Activated T-cell treated with anti-CD3 and anti-CD28 coated beads for 1 hour (primary cell): ENCODE measurements around the gene RPL7A.
"Not testable (repeated sequence)": the region's sequence is repeated elsewhere in the genome, so short reads cannot be mapped to it uniquely, and the experiment has no call there.

Experiments used
- DNase-seq: peaks from one replicate; pipeline ENCODE4 v3.0.0-alpha.2; 2020; ENCODE audit warnings: low read depth

RPL7A gene

GRCh38 chr9:133327834-133328484 is 20.1 kb upstream of the RPL7A start:
- no peak for DNase-seq

GRCh38 chr9:133329306-133330156 is 18.5 kb upstream of the RPL7A start:
- DNase-seq: not testable (repeated sequence)

- DNase-seq: no peak
Observed at GRCh38 chr9:133331221-133331620, 16.8 kb upstream of the RPL7A start.

DNA sequence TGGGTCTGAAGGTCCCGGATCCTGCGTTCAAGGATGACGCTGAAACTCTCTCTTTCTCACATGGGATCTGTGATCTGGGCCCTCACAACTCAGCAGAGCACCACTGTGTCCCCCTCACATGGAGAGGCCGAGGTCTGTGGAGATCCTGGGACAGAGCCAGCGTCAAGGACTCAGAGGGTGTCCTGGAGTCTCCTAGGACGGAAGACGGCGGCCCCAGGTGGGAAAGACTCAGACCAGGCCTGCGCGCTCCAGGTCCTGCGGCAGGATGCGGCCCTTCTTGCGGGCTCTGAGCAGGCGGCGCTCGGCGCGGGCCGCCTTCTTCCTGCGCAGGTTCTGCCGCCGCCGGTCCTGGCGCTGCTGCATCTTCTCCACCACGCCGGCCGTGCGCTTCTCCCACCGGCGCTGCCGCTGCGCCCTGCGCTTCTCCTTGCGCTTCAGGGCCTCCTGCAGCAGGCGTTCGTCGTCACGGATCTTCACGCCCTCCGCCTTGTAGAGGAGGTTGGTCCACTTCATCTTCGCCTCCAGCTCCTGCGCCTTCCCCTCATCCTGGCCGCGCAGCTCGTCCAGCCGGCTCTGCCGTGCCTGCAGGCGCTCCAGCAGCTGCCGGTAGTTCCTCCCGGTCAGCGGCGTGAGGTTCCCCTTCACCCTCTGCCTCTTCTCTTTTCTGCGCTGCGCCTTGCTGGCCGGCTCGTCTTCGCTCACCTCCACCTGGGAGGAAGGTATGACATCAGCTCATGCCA is 16.2 kb upstream of the RPL7A start:
- DNase-seq: no peak

DNA sequence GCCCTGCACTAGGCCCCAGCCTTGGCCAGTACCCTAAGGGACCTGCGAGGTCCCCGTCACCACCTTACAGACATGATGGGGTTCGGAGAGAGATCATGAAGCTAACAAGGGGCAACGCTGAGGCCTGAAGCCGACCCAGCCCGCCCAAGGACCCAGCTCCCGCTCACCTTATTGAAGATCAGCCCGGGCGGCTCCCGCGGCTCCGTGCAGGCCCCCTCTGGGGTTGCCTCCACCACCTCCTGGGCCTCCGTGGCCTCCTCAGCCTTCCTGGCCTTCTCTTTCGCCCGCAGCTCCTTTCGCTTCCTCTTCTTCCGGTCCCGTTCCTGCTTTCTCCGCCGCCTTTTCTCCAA is 15.7 kb upstream of the RPL7A start:
- DNase-seq: no peak

GRCh38 chr9:133333011-133333410 is 15.0 kb upstream of the RPL7A start:
- no peak for DNase-seq

DNA sequence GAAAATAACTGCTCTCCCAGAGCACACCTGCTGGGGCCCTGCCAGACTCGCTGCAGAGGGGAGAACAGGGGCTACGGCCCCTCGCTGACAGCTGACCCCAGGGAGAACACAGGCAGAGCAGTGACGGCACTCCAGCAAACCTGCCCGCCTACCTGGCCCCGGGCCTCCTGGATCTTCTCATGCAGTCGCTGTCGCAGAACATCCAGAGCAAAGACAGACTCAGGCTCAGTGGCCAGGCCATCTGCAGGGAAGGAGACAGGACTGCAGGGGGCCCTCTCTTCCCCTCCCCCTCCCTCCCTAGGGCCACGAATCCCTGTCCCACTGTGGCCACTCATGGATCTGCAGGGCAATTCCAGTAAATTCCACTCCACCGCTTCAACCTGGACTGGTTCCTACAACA is 14.5 kb upstream of the RPL7A start:
- no peak for DNase-seq

DNA sequence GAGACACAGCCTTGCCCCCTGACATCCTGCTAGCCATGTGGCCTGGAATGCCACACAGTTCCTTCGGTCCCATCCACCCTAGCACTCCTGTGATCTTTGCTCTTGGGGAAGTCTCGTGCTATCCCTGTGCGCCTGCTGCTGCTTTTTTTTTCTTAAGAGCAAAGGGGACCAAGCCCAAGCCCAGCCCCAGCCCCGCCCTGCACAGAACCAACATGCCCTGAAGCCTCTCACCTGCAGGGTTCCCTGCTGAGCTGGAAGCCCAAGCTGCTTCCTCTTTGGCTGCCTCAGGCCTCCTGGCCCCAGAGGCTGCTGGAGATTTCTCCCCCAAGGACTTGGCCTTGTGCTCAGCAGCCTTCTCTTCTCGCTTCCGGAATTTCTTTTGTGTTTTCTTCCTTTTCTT is 13.9 kb upstream of the RPL7A start:
- no peak for DNase-seq

GRCh38 chr9:133334888-133335287 is 13.1 kb upstream of the RPL7A start:
- not testable (repeated sequence) for DNase-seq

DNA sequence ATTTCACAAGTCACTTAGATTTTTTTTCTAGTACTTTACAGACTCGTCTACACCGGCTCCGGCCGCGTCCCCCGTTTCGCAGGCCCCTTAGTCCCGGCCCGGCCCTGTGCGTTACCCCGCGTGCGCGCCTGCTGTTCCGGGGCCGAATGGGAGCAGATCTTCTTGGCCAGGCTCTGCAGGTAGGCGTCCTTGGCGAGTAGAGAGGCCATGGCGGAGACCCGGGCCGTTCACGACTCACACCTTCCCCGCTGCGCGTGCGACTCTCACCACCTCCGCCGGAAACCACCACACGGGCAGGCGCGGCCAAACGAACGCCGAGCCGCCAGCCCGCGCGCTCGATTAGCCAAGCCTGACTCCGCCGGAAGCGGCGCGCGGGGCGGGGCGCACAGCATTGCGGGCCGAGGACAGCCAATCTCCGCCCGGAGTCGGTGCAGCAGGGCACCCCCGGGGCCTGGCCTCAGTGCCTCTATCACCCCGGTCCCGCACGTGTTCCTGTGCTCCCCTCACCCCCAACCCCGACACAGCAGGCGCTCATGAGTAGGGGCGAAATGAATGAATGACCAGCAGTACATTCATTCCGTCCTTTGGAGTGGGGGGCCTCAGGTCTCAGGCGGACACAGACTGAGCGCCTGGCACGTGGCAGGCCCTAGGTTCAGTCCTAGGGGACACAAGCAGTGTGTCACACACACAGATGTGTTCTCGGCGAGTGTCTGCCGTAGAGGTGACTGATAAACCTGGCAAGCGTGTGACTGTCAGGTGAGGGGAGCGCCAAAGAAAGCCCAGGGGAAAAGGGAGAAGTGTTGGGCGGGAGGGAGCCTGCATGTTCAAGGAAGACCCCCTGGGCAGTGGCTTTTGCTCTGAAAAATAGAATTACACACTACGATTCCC is 11.8 kb upstream of the RPL7A start, which contains the start of gene SURF6:
TSS of gene SURF6 (minus strand) at position 265 of the 888 bp plus-strand sequence. CDS start at position 209, 56 bp downstream.
- peak; percentile 93 for DNase-seq

DNA sequence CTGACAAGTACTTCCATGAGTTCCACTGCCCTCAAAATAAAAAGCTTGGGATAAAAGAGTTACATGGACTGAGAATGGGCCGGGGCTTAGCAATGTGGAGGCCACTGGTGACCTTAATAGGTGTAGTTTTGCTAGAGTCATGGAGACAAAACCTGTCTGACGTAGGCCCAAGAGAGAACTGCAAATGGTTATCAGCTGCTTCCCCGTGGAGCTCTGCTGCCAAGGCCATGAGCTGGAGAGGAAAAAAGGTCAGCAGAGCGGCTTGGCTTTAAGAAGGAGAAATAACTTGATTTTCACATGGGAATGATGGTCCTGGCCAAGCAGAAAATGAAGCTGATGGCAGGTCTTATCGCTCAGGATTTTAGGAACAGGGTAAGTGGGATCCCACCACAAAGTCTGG is 8.4 kb upstream of the RPL7A start:
- DNase-seq: no peak

- DNase-seq: no peak
Observed at GRCh38 chr9:133340256-133340655, 7.8 kb upstream of the RPL7A start.

DNA sequence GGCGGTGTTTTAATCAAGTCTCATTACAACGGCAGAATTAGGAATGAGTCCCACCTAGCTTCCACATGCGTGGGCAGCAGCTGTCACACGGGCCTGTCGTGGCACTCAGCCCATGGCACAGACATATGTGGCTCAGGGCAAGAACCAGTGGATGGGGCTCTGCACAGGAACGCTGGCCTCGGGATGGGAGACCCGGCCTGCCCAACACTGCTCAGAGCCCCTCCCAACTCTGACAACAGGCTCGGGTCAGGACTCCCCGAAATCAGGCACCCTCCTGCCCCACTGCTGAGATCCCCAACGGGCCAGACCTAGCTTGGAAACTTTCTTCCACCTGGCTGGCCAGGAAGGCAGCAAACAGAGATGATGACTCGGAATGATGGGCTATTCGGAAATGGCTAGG is 7.1 kb upstream of the RPL7A start:
- DNase-seq: no peak

DNA sequence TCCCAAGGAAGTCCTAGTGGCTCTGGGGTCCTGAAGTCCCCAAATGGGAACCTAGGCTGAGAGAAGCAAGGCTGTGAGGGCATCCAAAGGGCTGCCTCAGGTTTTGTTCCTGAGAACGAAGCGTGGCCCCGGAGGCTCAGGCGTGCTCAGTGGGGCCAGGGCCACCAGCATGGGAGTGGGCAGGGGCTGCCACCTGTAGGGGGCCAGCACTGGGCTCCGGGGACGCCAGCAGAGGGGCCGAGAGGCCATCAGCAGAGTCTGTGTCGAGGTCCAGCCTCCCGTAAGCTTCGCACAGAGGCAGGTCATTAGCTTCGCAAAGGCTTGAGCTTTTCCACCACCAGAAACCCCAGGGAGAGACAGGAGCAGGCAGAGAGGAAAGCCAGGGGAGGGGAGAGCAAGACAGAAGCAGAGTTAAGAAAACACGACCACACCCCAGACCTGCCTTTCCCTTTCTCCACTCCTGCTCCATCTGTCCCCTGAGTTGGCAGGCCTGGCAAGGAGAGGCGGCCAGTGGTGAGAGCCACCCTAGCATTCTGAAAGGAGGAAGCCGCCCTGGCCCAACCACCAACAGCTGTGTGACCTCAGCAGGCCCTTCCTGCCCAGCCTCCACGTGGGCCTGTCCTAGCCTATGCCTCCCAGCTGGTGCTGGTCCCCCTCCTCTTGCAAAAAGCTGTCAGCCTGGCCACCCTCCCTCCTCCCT is 6.5 kb upstream of the RPL7A start:
- DNase-seq: no peak

DNA sequence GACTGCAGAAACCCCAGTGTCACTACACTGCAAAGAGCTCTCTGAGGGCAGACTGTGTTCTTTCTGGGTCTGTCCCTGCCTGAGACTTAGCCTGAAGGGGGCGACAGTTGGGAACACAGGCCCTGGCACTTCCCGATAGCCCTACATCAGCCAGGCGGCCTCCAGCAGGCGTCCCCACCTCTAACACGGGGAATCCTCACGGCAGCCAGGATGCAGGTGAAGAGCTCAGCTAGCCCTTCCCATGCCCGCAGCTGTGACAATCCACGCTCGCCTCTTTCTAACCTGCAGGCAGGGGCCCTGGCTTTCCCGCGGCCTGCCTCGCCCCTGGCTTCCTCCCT is 6.0 kb upstream of the RPL7A start:
- no peak for DNase-seq

DNA sequence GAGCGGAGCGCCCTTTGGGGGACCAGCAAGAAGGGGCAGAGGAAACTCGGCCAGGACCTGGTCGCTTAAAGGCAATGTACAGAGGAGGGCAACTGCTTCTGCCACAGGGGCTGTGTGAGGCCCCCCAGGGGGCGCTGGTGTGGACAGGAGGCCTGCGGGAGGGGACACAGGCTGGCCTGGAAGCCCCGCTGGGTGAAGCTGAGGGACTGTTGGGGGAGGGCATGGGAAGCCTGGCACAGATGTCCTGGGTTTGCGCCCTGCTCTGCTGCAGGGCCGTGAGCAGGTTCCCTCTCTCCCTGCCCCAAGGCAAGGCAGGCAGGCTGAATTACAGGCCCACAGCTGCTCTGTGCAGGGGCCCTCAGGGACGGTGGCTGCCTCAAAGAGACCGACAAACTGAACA is 5.4 kb upstream of the RPL7A start:
- DNase-seq: no peak

GRCh38 chr9:133344071-133344470 is 3.9 kb upstream of the RPL7A start:
- no peak for DNase-seq

GRCh38 chr9:133344979-133345378 is 3.0 kb upstream of the RPL7A start:
- DNase-seq: no peak

DNA sequence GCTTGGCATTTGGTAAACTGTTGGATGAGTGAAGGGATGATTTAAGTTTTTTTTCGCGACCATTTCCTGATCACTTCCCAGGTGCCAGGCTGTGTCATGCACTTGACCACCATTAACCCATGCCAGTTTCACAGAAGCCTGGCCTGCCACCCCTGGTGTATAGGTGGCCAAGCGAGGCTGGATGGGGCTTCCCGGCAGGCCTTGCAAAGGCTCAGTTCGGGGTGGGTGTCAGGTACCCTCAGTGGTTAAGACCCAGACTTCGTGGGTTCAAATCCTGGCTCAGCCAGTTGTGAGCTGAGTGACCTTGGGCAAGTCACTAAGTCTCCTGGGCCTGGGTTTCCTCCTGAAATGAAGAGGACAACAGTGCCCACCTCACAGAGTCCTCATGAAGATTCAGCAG is 2.4 kb upstream of the RPL7A start:
- no peak for DNase-seq

GRCh38 chr9:133346021-133346785 is 1.8 kb upstream of the RPL7A start:
- DNase-seq: no peak
